Measurements from ENCODE around the gene MLANA. TPM values are rescaled to one million over a fixed set of nuclear protein-coding genes. Genes with fewer than 3 reads are reported as not detected.
A peak's percentile ranks its signal among the peaks of the same experiment; 100 is the strongest.

The MLANA gene
- polyA plus RNA-seq, 3 donors, result not detected

GRCh38 chr9:5845157-5845531 lies 45.5 kb upstream of the MLANA start:
- H3K36me3 Mint-ChIP-seq, result peaks cover 4 to 5% of the 10 kb centered on the region in 2 donors
- H3K27ac ChIP-seq (ENCODE audit: low read depth in 1 of 2, low read length in 2 of 2), result no peak overlapping the region
- H3K4me1 Mint-ChIP-seq, result peaks cover 38% of the 10 kb centered on the region
- no CpG with 5 or more reads among the region's 1 CpG for WGBS (ENCODE audit: insufficient coverage)
- no peak overlapping the region for H3K9ac ChIP-seq (ENCODE audit: insufficient read depth, low read length, poor library complexity, severe bottlenecking)
- H3K79me2 ChIP-seq (ENCODE audit: insufficient read depth, low read length), result no peaks in the 10 kb centered on the region
- no peak overlapping the region for H3K4me2 ChIP-seq (replicated peaks; ENCODE audit: extremely low read depth, low read length, poor library complexity, severe bottlenecking)
- intact Hi-C loops (cut with micrococcal nuclease), result no loop called here
- peaks cover 0 to 18% (median 6%) of the 10 kb centered on the region in 3 donors for H3K27me3 Mint-ChIP-seq (ENCODE audit: low read depth in 3 of 3)
- no peak overlapping the region for H3K27ac Mint-ChIP-seq
- no peak for DNase-seq
- H3K4me3 Mint-ChIP-seq, result no peak overlapping the region
- no peaks in the 10 kb centered on the region for H3K27me3 ChIP-seq (ENCODE audit: control insufficient read depth in 2 of 2, insufficient read depth in 2 of 2, low read length in 2 of 2)
- peaks cover 16 to 20% of the 10 kb centered on the region in 2 donors for H3K4me1 ChIP-seq (ENCODE audit: control insufficient read depth in 1 of 2, insufficient read depth in 2 of 2, low read length in 2 of 2)
- H3K9me3 ChIP-seq (replicated peaks in 1 of 2; ENCODE audit: control insufficient read depth in 1 of 2, insufficient read depth in 1 of 2, low read length in 2 of 2), result peaks cover 0 to 5% of the 10 kb centered on the region in 2 donors
- TF ChIP-seq, protein P1, sequence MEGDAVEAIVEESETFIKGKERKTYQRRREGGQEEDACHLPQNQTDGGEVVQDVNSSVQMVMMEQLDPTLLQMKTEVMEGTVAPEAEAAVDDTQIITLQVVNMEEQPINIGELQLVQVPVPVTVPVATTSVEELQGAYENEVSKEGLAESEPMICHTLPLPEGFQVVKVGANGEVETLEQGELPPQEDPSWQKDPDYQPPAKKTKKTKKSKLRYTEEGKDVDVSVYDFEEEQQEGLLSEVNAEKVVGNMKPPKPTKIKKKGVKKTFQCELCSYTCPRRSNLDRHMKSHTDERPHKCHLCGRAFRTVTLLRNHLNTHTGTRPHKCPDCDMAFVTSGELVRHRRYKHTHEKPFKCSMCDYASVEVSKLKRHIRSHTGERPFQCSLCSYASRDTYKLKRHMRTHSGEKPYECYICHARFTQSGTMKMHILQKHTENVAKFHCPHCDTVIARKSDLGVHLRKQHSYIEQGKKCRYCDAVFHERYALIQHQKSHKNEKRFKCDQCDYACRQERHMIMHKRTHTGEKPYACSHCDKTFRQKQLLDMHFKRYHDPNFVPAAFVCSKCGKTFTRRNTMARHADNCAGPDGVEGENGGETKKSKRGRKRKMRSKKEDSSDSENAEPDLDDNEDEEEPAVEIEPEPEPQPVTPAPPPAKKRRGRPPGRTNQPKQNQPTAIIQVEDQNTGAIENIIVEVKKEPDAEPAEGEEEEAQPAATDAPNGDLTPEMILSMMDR (IDR thresholded peaks at IDR 0.05), result no peak
- H3K4me3 ChIP-seq (replicated peaks in 1 of 3; ENCODE audit: low read depth in 2 of 3, low read length in 3 of 3), result no peak overlapping the region
- H3K36me3 ChIP-seq (replicated peaks in 1 of 2; ENCODE audit: control insufficient read depth in 1 of 2, insufficient read depth in 2 of 2, low read length in 2 of 2), result no peaks in the 10 kb centered on the region
- H2AFZ ChIP-seq (ENCODE audit: insufficient read depth, low read depth, low read length, poor library complexity, severe bottlenecking), result peak overlapping the region; percentile 36
- H4K20me1 ChIP-seq (ENCODE audit: insufficient read depth, low read length), result no peaks in the 10 kb centered on the region
- H3K9me3 Mint-ChIP-seq, result peaks cover 5 to 11% (median 7%) of the 10 kb centered on the region in 7 donors

DNA sequence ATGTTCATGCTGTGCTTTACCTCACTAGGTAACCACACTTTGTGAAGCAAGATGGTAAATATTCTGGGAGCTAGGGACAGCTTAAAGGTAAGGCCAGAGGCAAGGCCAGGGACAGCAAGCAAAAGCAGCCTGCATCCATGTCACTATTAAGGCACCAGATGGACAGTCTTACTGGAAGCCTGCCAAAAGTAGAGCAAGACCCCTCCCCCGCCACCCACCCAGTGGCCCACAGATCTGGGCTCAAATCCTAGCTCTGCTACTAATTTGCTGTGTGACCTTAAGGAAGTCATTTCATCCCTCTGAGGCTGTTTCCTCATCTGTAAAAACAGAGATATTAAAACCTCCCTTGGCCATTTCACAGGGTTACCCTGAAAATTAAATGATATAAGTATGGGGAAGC lies 44.6 kb upstream of the MLANA start:
- peaks cover 5 to 11% (median 7%) of the 10 kb centered on the region in 7 donors for H3K9me3 Mint-ChIP-seq
- H3K27me3 Mint-ChIP-seq (ENCODE audit: low read depth in 3 of 3), result peaks cover 0 to 18% (median 6%) of the 10 kb centered on the region in 3 donors
- H3K27me3 ChIP-seq (ENCODE audit: control insufficient read depth in 2 of 2, insufficient read depth in 2 of 2, low read length in 2 of 2), result no peaks in the 10 kb centered on the region
- no peak overlapping the region for H3K4me2 ChIP-seq (replicated peaks; ENCODE audit: extremely low read depth, low read length, poor library complexity, severe bottlenecking)
- H3K9me3 ChIP-seq (replicated peaks in 1 of 2; ENCODE audit: control insufficient read depth in 1 of 2, insufficient read depth in 1 of 2, low read length in 2 of 2), result peaks cover 0 to 5% of the 10 kb centered on the region in 2 donors
- TF ChIP-seq, protein P1 (IDR thresholded peaks at IDR 0.05), result no peak
- no peak overlapping the region for H3K27ac ChIP-seq (ENCODE audit: low read depth in 1 of 2, low read length in 2 of 2)
- H3K27ac Mint-ChIP-seq, result peak overlapping the region in 1 of 7 donors; percentile 21
- WGBS (ENCODE audit: insufficient coverage), result 100% methylated on average over 1 of the region's 1 CpG
- H3K4me3 ChIP-seq (replicated peaks in 1 of 3; ENCODE audit: low read depth in 2 of 3, low read length in 3 of 3), result no peak overlapping the region
- no peaks in the 10 kb centered on the region for H3K36me3 ChIP-seq (replicated peaks in 1 of 2; ENCODE audit: control insufficient read depth in 1 of 2, insufficient read depth in 2 of 2, low read length in 2 of 2)
- no peaks in the 10 kb centered on the region for H4K20me1 ChIP-seq (ENCODE audit: insufficient read depth, low read length)
- peaks cover 5 to 6% of the 10 kb centered on the region in 2 donors for H3K36me3 Mint-ChIP-seq
- H2AFZ ChIP-seq (ENCODE audit: insufficient read depth, low read depth, low read length, poor library complexity, severe bottlenecking), result no peak overlapping the region
- H3K79me2 ChIP-seq (ENCODE audit: insufficient read depth, low read length), result no peaks in the 10 kb centered on the region
- no peak for DNase-seq
- no peak overlapping the region for H3K9ac ChIP-seq (ENCODE audit: insufficient read depth, low read length, poor library complexity, severe bottlenecking)
- no peak overlapping the region for H3K4me3 Mint-ChIP-seq
- intact Hi-C loops (cut with micrococcal nuclease), result no loop called here
- H3K4me1 ChIP-seq (ENCODE audit: control insufficient read depth in 1 of 2, insufficient read depth in 2 of 2, low read length in 2 of 2), result peaks cover 25 to 30% of the 10 kb centered on the region in 2 donors
- H3K4me1 Mint-ChIP-seq, result peaks cover 48% of the 10 kb centered on the region
